ENCODE results near the gene LMTK2.

- no peak for TF ChIP-seq CTCF (conservative IDR thresholded peaks at IDR 0.05)
- no peak for TF ChIP-seq ZFX (IDR thresholded peaks at IDR 0.05)
Measured at GRCh38 chr7:98242934-98243333, 136.3 kb downstream of the LMTK2 start.

Data from C4-2B (cell line).